K562 (cell line): ENCODE data around the gene CYS1. TPM values are rescaled to one million over a fixed set of nuclear protein-coding genes. Genes with fewer than 3 reads are reported as not detected.

Experiments used
- ATAC-seq: fragments of 200-7000 bp; cut with Tn5 transposase; 3 replicates; pipeline ENCODE4 v1.9.1; 2020; ENCODE audit warnings: moderate library complexity
- BruUV-seq: library from RNA; stranded (reverse); fragments of 400-500 nt; replicated peaks from 2 replicates; lab custom pipeline; 2021; lab: Mats Ljungman, UMichigan
- CTCF ChIA-PET: fragments of 300-600 bp; formaldehyde crosslinking; extraction: SDS; loops from one replicate; lab custom pipeline; 2021; ENCODE audit warnings: low intra/inter-chr PET ratio; lab: Yijun Ruan, JAX
- POLR2A ChIA-PET: fragments of 300-600, 350-650 bp; sonication (Branson Sonifier 250); formaldehyde crosslinking; extraction: SDS; loops from one replicate; lab custom pipeline; 2021; ENCODE audit warnings: antibody characterized with exemption, inconsistent platforms; lab: Yijun Ruan, JAX
- DNase-seq, 4 experiments: peaks; one replicate each; pipeline versions ENCODE4 v3.0.0 to v3.0.0-alpha.2; 2011 to 2018; ENCODE audit warnings: low spot score in 3 of 4, mixed read lengths in 3 of 4; ENCODE audit errors: extremely low read depth in 1 of 4
- FAIRE-seq: peaks from 2 replicates; lab custom pipeline; 2011; peaks lifted over from hg19 to GRCh38; lab: Jason Lieb, UNC
- H2AFZ ChIP-seq: 2 replicates; pipeline ENCODE4 v1.6.0; 2011; ENCODE audit warnings: low read depth, low read length, control low read depth, inconsistent platforms
- H3K27ac ChIP-seq: fragments of 200-600 bp; 3 replicates; pipeline ENCODE4 v1.8.0; 2011; ENCODE audit warnings: low read depth, mild to moderate bottlenecking, control low read depth, inconsistent platforms, low read length, moderate library complexity, mixed read lengths; ENCODE audit errors: extremely low read depth
- H3K27me3 ChIP-seq, 2 experiments: fragments of 300-600 bp in 1 of 2; 2 replicates in 1 of 2; 3 replicates in 1 of 2; pipeline versions ENCODE4 v1.6.0 to v1.8.0; 2011; ENCODE audit warnings: inconsistent platforms in 2 of 2, low read length in 2 of 2, mild to moderate bottlenecking in 1 of 2, mixed read lengths in 1 of 2, moderate library complexity in 1 of 2; ENCODE audit not compliant: control insufficient read depth in 2 of 2, insufficient read depth in 2 of 2
- H3K36me3 ChIP-seq: fragments of 300-600 bp; 3 replicates; pipeline ENCODE4 v1.8.0; 2011; ENCODE audit warnings: mild to moderate bottlenecking, low read length, inconsistent platforms; ENCODE audit not compliant: control insufficient read depth, insufficient read depth
- H3K4me1 ChIP-seq, 2 experiments: fragments of 200-600 bp in 1 of 2; replicated peaks in 1 of 2; 2 replicates in 1 of 2; 3 replicates in 1 of 2; pipeline versions ENCODE4 v1.5.1 to v1.8.0; 2011; ENCODE audit warnings: inconsistent platforms in 2 of 2, low read length in 2 of 2, mild to moderate bottlenecking in 1 of 2, mixed read lengths in 1 of 2, moderate library complexity in 1 of 2; ENCODE audit not compliant: control insufficient read depth in 2 of 2, insufficient read depth in 2 of 2
- H3K4me2 ChIP-seq: 2 replicates; pipeline ENCODE4 v1.6.1; 2011; ENCODE audit warnings: low read length, control low read depth, inconsistent platforms, mixed read lengths; ENCODE audit not compliant: insufficient read depth
- H3K4me3 ChIP-seq: fragments of 200-600 bp; sonication (generic), shearing (Covaris generic); 2 replicates; pipeline ENCODE4 v1.5.1; 2016; ENCODE audit warnings: control low read depth, inconsistent platforms
- H3K79me2 ChIP-seq: fragments of 200-600 bp; 3 replicates; pipeline ENCODE4 v1.8.0; 2011; ENCODE audit warnings: low read length, inconsistent platforms; ENCODE audit not compliant: control insufficient read depth, insufficient read depth
- H3K9ac ChIP-seq, 2 experiments: 2 replicates each; pipeline versions ENCODE4 v1.6.0 to v1.6.1; 2011; ENCODE audit warnings: low read depth in 2 of 2, low read length in 2 of 2, control low read depth in 1 of 2, inconsistent platforms in 1 of 2, mild to moderate bottlenecking in 1 of 2, mixed read lengths in 1 of 2; ENCODE audit not compliant: insufficient read depth in 1 of 2
- H3K9me1 ChIP-seq: one replicate; pipeline ENCODE4 v1.6.0; 2011; ENCODE audit warnings: inconsistent platforms, mild to moderate bottlenecking, low read length, moderate library complexity; ENCODE audit not compliant: control insufficient read depth, insufficient read depth
- H3K9me3 ChIP-seq: replicated peaks from 2 replicates; pipeline ENCODE4 v1.5.1; 2011; ENCODE audit warnings: low read depth, low read length, inconsistent platforms; ENCODE audit not compliant: control insufficient read depth, insufficient read depth
- H4K20me1 ChIP-seq: replicated peaks from 2 replicates; pipeline ENCODE4 v1.6.1; 2011; ENCODE audit warnings: low read length, inconsistent platforms, mixed read lengths; ENCODE audit not compliant: control insufficient read depth, insufficient read depth
- ARID1B ChIP-seq: fragments of 450-650 bp; IDR thresholded peaks from 2 replicates; pipeline ENCODE4 v1.6.1; 2016; ENCODE audit warnings: antibody characterized with exemption, mild to moderate bottlenecking, inconsistent platforms
- CBX1 ChIP-seq: sonication (generic); IDR thresholded peaks from 2 replicates; pipeline ENCODE4 v1.6.1; 2016; ENCODE audit warnings: antibody characterized with exemption, low read depth, mild to moderate bottlenecking
- GATA2 ChIP-seq: sonication (generic); formaldehyde crosslinking; IDR thresholded peaks from 2 replicates; pipeline ENCODE4 v1.4.0; 2020; ENCODE audit warnings: mild to moderate bottlenecking, missing genetic modification reagents
- RHOXF2B ChIP-seq: fragments of 250-450 bp; sonication (Bioruptor Pico); conservative IDR thresholded peaks from 2 replicates; pipeline ENCODE4 v1.5.1; 2021
- WGBS: fragments of 100-300 bp; shearing (Covaris generic); methylation state at CpG from one replicate; pipeline ENCODE4 v1.1.6; 2016; ENCODE audit warnings: low coverage, mixed read lengths; ENCODE audit not compliant: insufficient coverage; ENCODE audit errors: missing lambda C conversion rate; 5-methylcytosine and 5-hydroxymethylcytosine counted together
- in situ Hi-C: fragments of 300-500 bp; cut with MboI; formaldehyde crosslinking; loops from 4 replicates; pipeline ENCODE4 v1.15.0; 2018; ENCODE audit warnings: inconsistent platforms, mixed read lengths
- intact Hi-C: fragments of 100-400 bp; cut with micrococcal nuclease; formaldehyde crosslinking; loops from 2 replicates; pipeline ENCODE4 v1.14.2; 2022
- polyA plus RNA-seq, 8 experiments: library from polyadenylated mRNA; depleted of rRNA in 4 of 8; stranded (reverse) in 5 of 8; unstranded in 3 of 8; fragments of >200 nt; fragmentation: Nextera tagmentation in 2 of 8; fragmentation: Illumina TruSeq in 1 of 8; extraction: Ambion mirVana in 2 of 8; extraction: Trizol in 1 of 8; gene quantifications; 2 replicates each; pipeline versions ENCODE4 v1.2.1 to v1.2.3, GENCODE V29; 2011 to 2014; ENCODE audit warnings: inconsistent platforms in 1 of 8, missing spikeins in 1 of 8
- total RNA-seq, 7 experiments: library from RNA; depleted of rRNA in 6 of 7; stranded (reverse); fragments of >200 nt in 6 of 7; fragmentation: Illumina TruSeq in 2 of 7; extraction: Trizol in 2 of 7; gene quantifications; 2 replicates each; pipeline versions ENCODE4 v1.2.1 to v1.2.3, GENCODE V29; 2011 to 2021; ENCODE audit warnings: low replicate concordance in 1 of 7

The CYS1 gene
- total and polyA plus RNA-seq, 9 of the 15 experiments (the other 6 are each of a cell fraction or from before 2014, with no cell fraction given) = 0.11 to 0.13 TPM; not detected in 7

GRCh38 chr2:10032746-10033105 lies 47.5 kb downstream of the CYS1 start:
- 0 out of 2 replicates have a peak overlapping the region, but pooled peaks have one; percentile 15 for H3K4me2 ChIP-seq
- 81% methylated on average over 6 of the region's 7 CpGs for WGBS
- H3K9me3 ChIP-seq = no peaks in the 10 kb centered on the region
- DNase-seq (no peak), ATAC-seq (no peak), FAIRE-seq (no peak)
- in situ Hi-C loops (no loop called here), intact Hi-C loops (no loop called here)
- BruUV-seq = no TSS peak
- no peaks in the 10 kb centered on the region for H4K20me1 ChIP-seq
- peak overlapping the region; percentile 51; the same call in 1 of the 3 replicates for H3K27ac ChIP-seq
- no peak overlapping the region for H2AFZ ChIP-seq
- ChIA-PET POLR2A (interaction anchor here (1.3 kb wide), 1 partner anchor 11 kb away, joined by 5 read pairs; no protein-coding TSS in a partner anchor), CTCF (no interaction called here)
- peaks cover 55% of the 10 kb centered on the region for H3K79me2 ChIP-seq
- TF ChIP-seq GATA2 (CRISPR knock-in tag) = no peak
- TF ChIP-seq CBX1 = no peak
- TF ChIP-seq RHOXF2B (CRISPR knock-in tag) = no peak
- no peak for TF ChIP-seq ARID1B
- 0 out of 3 replicates have a peak, but pooled peaks cover 4% of the 10 kb centered on the region for H3K36me3 ChIP-seq
- peaks cover 43 to 82% of the 10 kb centered on the region in 2 experiments for H3K4me1 ChIP-seq
- peak overlapping the region; percentile 86 to 91; a peak in 3 of 4 replicates for H3K9ac ChIP-seq
- no peaks in the 10 kb centered on the region; a peak in 1 of 5 replicates for H3K27me3 ChIP-seq
- H3K4me3 ChIP-seq = no peak overlapping the region
- no peaks in the 10 kb centered on the region for H3K9me1 ChIP-seq
